GM23338 (cell line): ENCODE data around the gene CEP350. TPM values are rescaled to one million over a fixed set of nuclear protein-coding genes. Genes with fewer than 3 reads are reported as not detected.

Experiments
- ATAC-seq: fragments of 200-7000 bp; cut with Tn5 transposase; 3 replicates; pipeline ENCODE4 v1.9.1; 2020
- DNase-seq: peaks from one replicate; pipeline ENCODE4 v3.0.0-alpha.2; 2015; ENCODE audit warnings: low spot score
- H2AFZ ChIP-seq: fragments of 200-600 bp; sonication (generic); 2 replicates; pipeline ENCODE4 v1.8.0; 2016; ENCODE audit warnings: antibody characterized with exemption, mild to moderate bottlenecking, moderate library complexity
- H3F3A ChIP-seq: fragments of 200-600 bp; sonication (generic); replicated peaks from 2 replicates; pipeline ENCODE4 v1.8.0; 2017; ENCODE audit warnings: antibody characterized with exemption, mixed run types, low read depth
- H3K27ac ChIP-seq: fragments of 200-600 bp; sonication (generic); 2 replicates; pipeline ENCODE4 v1.6.1; 2016; ENCODE audit warnings: low read depth
- H3K27me3 ChIP-seq: fragments of 200-600 bp; sonication (generic); 2 replicates; pipeline ENCODE4 v1.8.0; 2016; ENCODE audit warnings: mild to moderate bottlenecking, mixed run types, moderate library complexity; ENCODE audit not compliant: insufficient read depth
- H3K36me3 ChIP-seq: fragments of 200-600 bp; sonication (generic); 2 replicates; pipeline ENCODE4 v1.8.0; 2016; ENCODE audit warnings: mild to moderate bottlenecking; ENCODE audit not compliant: insufficient read depth
- H3K4me1 ChIP-seq: fragments of 200-600 bp; sonication (generic); 2 replicates; pipeline ENCODE4 v1.8.0; 2016; ENCODE audit warnings: mild to moderate bottlenecking, moderate library complexity; ENCODE audit not compliant: insufficient read depth
- H3K4me2 ChIP-seq: fragments of 200-600 bp; sonication (generic); 2 replicates; pipeline ENCODE4 v1.7.1; 2017; ENCODE audit warnings: mixed run types
- H3K4me3 ChIP-seq: fragments of 200-600 bp; sonication (generic); 2 replicates; pipeline ENCODE4 v1.6.1; 2016; ENCODE audit warnings: mixed run types
- H3K79me2 ChIP-seq: fragments of 200-600 bp; sonication (generic); replicated peaks from 2 replicates; pipeline ENCODE4 v1.8.0; 2017; ENCODE audit warnings: mild to moderate bottlenecking; ENCODE audit not compliant: insufficient read depth
- H3K9me2 ChIP-seq: fragments of 200-600 bp; sonication (generic); 2 replicates; pipeline ENCODE4 v1.8.0; 2017; ENCODE audit not compliant: insufficient read depth
- H4K20me1 ChIP-seq: fragments of 200-600 bp; sonication (generic); replicated peaks from 2 replicates; pipeline ENCODE4 v1.8.0; 2017; ENCODE audit warnings: mild to moderate bottlenecking; ENCODE audit not compliant: insufficient read depth
- H3K27ac Mint-ChIP-seq: 2 replicates; pipeline ENCODE4 v1.8.0; 2020; ENCODE audit warnings: inconsistent platforms, mild to moderate bottlenecking, moderate library complexity, mixed read lengths
- H3K27me3 Mint-ChIP-seq: 3 replicates; pipeline ENCODE4 v1.8.0; 2022; ENCODE audit warnings: low read depth, mild to moderate bottlenecking, moderate library complexity, mixed read lengths, inconsistent platforms; ENCODE audit not compliant: insufficient read depth, poor library complexity
- H3K36me3 Mint-ChIP-seq: 3 replicates; pipeline ENCODE4 v1.8.0; 2021; ENCODE audit warnings: low read depth, mild to moderate bottlenecking, inconsistent platforms, moderate library complexity, mixed read lengths
- H3K4me1 Mint-ChIP-seq: 3 replicates; pipeline ENCODE4 v1.8.0; 2020; ENCODE audit warnings: mild to moderate bottlenecking, inconsistent platforms, mixed read lengths
- H3K4me3 Mint-ChIP-seq: 3 replicates; pipeline ENCODE4 v1.8.0; 2021; ENCODE audit warnings: moderate library complexity, mild to moderate bottlenecking, inconsistent platforms, mixed read lengths
- H3K9me3 Mint-ChIP-seq: 3 replicates; pipeline ENCODE4 v1.8.0; 2020; ENCODE audit warnings: moderate library complexity, mild to moderate bottlenecking, inconsistent platforms, mixed read lengths
- CREB1 ChIP-seq: fragments of 250-450 bp; sonication (Bioruptor Pico); IDR thresholded peaks from 2 replicates; pipeline ENCODE4 v1.5.0; 2020; ENCODE audit warnings: low read depth, mild to moderate bottlenecking, moderate library complexity
- EZH2 ChIP-seq: fragments of 200-600 bp; sonication (generic); IDR thresholded peaks from one replicate; pipeline ENCODE4 v1.8.0; 2017; ENCODE audit warnings: antibody characterized with exemption, mild to moderate bottlenecking, low read depth; ENCODE audit not compliant: unreplicated experiment
- JUNB ChIP-seq: IDR thresholded peaks from one replicate; pipeline ENCODE4 v1.6.1; 2016; ENCODE audit warnings: antibody characterized with exemption; ENCODE audit not compliant: unreplicated experiment
- NANOG ChIP-seq: IDR thresholded peaks from 2 replicates; pipeline ENCODE4 v1.6.1; 2016; ENCODE audit warnings: antibody characterized with exemption, borderline replicate concordance
- POLR2AphosphoS5 ChIP-seq: IDR thresholded peaks from 2 replicates; pipeline ENCODE4 v1.6.1; 2016; ENCODE audit warnings: antibody characterized with exemption, low read depth
- STAT1 ChIP-seq: IDR thresholded peaks from one replicate; pipeline ENCODE4 v1.6.1; 2016; ENCODE audit warnings: antibody characterized with exemption; ENCODE audit not compliant: unreplicated experiment
- ZNF114 ChIP-seq: fragments of 250-450 bp; sonication (Bioruptor Pico); IDR thresholded peaks from 2 replicates; pipeline ENCODE4 v1.5.0; 2020; ENCODE audit warnings: mild to moderate bottlenecking, moderate library complexity
- ZNF331 ChIP-seq: fragments of 250-450 bp; sonication (Bioruptor Pico); IDR thresholded peaks from 2 replicates; pipeline ENCODE4 v1.5.0; 2020; ENCODE audit warnings: low read depth, mild to moderate bottlenecking, moderate library complexity
- polyA plus RNA-seq: library from polyadenylated mRNA; unstranded; fragments of >200 nt; fragmentation: Nextera tagmentation; extraction: Ambion mirVana; gene quantifications from 2 replicates; pipeline ENCODE4 v1.2.1, GENCODE V29; 2016
- total RNA-seq: library from RNA; depleted of rRNA; stranded (reverse); fragments of >200 nt; shearing (Covaris generic); gene quantifications from 2 replicates; pipeline ENCODE4 v1.2.3, GENCODE V29; 2014
- TF ChIP-seq, protein P1 (sequence below), 2 experiments: fragments of 200-600 bp in 1 of 2; sonication (generic) in 1 of 2; conservative IDR thresholded peaks; 2 replicates each; pipeline versions ENCODE4 v1.5.1 to v1.6.1; 2016 to 2017; ENCODE audit warnings: antibody characterized with exemption in 2 of 2, low read depth in 2 of 2, mild to moderate bottlenecking in 2 of 2, moderate library complexity in 1 of 2
- TF ChIP-seq, protein P2 (sequence below): IDR thresholded peaks from one replicate; pipeline ENCODE4 v1.6.1; 2018; ENCODE audit warnings: antibody characterized with exemption; ENCODE audit not compliant: unreplicated experiment
- TF ChIP-seq, protein P3 (sequence below): IDR thresholded peaks from 2 replicates; pipeline ENCODE4 v1.6.1; 2016; ENCODE audit warnings: antibody characterized with exemption

CEP350 gene
- total and polyA plus RNA-seq, 2 experiments from 2014 or later: 23.4 to 36.8 TPM

DNA sequence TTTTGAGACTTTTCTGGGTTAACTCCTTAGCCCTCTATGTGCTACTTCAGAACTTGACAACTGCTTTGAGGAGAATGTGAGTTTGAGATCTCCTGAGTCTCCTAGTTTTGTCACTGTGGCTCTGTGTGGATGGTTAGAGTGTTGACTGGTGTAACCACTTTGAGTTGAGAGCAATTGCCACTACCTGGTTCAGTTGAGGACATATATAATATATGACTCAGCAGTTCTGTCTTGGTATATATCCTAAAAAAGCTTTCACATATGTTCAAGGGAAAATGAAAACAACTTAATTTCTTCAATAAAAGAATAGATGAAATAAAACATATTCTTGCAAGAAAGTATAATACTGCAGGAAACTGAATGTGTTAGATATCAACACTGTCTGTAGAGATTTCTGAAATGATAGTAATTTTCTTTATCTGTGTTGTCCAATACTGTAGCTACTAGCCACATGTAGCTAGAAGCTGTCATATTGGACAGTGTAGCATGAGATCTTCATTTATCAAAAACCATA, 103.3 kb downstream of the CEP350 start:
- TF ChIP-seq, protein P1, sequence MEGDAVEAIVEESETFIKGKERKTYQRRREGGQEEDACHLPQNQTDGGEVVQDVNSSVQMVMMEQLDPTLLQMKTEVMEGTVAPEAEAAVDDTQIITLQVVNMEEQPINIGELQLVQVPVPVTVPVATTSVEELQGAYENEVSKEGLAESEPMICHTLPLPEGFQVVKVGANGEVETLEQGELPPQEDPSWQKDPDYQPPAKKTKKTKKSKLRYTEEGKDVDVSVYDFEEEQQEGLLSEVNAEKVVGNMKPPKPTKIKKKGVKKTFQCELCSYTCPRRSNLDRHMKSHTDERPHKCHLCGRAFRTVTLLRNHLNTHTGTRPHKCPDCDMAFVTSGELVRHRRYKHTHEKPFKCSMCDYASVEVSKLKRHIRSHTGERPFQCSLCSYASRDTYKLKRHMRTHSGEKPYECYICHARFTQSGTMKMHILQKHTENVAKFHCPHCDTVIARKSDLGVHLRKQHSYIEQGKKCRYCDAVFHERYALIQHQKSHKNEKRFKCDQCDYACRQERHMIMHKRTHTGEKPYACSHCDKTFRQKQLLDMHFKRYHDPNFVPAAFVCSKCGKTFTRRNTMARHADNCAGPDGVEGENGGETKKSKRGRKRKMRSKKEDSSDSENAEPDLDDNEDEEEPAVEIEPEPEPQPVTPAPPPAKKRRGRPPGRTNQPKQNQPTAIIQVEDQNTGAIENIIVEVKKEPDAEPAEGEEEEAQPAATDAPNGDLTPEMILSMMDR (conservative IDR thresholded peaks at IDR 0.05; ENCODE audit: low read depth in 2 of 2): no peak
- no peak for TF ChIP-seq STAT1
- no peak for TF ChIP-seq JUNB
- ATAC-seq: no peak
- no peaks in the 10 kb centered on the region for H3K79me2 ChIP-seq

DNA sequence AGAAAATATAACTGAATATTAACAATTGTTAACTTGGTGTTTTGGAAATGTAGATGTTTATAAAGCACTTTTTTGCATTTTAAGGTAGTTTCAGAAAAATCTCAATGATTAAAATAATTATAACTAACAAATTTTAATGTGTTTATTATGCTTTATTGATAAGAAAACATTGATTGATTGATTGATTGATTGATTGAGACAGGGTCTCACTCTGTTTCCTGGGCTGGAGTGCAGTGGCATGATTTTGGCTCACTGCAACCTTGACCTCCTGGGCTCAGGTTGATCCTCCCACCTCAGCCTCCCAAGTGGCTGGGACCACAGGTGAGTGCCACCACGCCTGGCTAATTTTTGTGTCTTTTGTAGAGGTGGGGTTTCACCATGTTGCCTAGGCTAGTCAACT, 106.4 kb downstream of the CEP350 start:
- Histone ChIP-seq H3K27ac (no peak overlapping the region), H3K4me2 (no peak overlapping the region), H3K27me3 (no peaks in the 10 kb centered on the region), H2AFZ (no peak overlapping the region), H3K4me3 (no peak overlapping the region), H3K79me2 (no peaks in the 10 kb centered on the region), H3K36me3 (peaks cover 11% of the 10 kb centered on the region; the same call in 1 of the 2 replicates), H4K20me1 (peaks cover 3% of the 10 kb centered on the region; the same call in 1 of the 2 replicates), H3K9me2 (no peaks in the 10 kb centered on the region), H3K4me1 (no peaks in the 10 kb centered on the region), H3F3A (no peaks in the 10 kb centered on the region)
- Mint-ChIP-seq H3K27ac (no peak overlapping the region), H3K27me3 (no peaks in the 10 kb centered on the region), H3K4me3 (no peak overlapping the region), H3K36me3 (peaks cover 28% of the 10 kb centered on the region; the same call in 2 of the 3 replicates), H3K9me3 (no peaks in the 10 kb centered on the region; the same call in 2 of the 3 replicates), H3K4me1 (no peaks in the 10 kb centered on the region)
- ATAC-seq: no peak
- DNase-seq: no peak
- no peak for TF ChIP-seq ZNF331 (CRISPR knock-in tag)
- TF ChIP-seq, protein P2, sequence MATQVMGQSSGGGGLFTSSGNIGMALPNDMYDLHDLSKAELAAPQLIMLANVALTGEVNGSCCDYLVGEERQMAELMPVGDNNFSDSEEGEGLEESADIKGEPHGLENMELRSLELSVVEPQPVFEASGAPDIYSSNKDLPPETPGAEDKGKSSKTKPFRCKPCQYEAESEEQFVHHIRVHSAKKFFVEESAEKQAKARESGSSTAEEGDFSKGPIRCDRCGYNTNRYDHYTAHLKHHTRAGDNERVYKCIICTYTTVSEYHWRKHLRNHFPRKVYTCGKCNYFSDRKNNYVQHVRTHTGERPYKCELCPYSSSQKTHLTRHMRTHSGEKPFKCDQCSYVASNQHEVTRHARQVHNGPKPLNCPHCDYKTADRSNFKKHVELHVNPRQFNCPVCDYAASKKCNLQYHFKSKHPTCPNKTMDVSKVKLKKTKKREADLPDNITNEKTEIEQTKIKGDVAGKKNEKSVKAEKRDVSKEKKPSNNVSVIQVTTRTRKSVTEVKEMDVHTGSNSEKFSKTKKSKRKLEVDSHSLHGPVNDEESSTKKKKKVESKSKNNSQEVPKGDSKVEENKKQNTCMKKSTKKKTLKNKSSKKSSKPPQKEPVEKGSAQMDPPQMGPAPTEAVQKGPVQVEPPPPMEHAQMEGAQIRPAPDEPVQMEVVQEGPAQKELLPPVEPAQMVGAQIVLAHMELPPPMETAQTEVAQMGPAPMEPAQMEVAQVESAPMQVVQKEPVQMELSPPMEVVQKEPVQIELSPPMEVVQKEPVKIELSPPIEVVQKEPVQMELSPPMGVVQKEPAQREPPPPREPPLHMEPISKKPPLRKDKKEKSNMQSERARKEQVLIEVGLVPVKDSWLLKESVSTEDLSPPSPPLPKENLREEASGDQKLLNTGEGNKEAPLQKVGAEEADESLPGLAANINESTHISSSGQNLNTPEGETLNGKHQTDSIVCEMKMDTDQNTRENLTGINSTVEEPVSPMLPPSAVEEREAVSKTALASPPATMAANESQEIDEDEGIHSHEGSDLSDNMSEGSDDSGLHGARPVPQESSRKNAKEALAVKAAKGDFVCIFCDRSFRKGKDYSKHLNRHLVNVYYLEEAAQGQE: no peak
- TF ChIP-seq, protein P1 (conservative IDR thresholded peaks at IDR 0.05; ENCODE audit: low read depth in 2 of 2): no peak
- no peak for TF ChIP-seq ZNF114
- no peak for TF ChIP-seq CREB1
- no peak for TF ChIP-seq EZH2
- no peak for TF ChIP-seq NANOG
- TF ChIP-seq POLR2AphosphoS5: no peak
- TF ChIP-seq, protein P3, sequence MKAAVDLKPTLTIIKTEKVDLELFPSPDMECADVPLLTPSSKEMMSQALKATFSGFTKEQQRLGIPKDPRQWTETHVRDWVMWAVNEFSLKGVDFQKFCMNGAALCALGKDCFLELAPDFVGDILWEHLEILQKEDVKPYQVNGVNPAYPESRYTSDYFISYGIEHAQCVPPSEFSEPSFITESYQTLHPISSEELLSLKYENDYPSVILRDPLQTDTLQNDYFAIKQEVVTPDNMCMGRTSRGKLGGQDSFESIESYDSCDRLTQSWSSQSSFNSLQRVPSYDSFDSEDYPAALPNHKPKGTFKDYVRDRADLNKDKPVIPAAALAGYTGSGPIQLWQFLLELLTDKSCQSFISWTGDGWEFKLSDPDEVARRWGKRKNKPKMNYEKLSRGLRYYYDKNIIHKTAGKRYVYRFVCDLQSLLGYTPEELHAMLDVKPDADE: no peak

More for the DNA sequence above, 103.3 kb downstream of the CEP350 start:
- no peak overlapping the region for H2AFZ ChIP-seq
- DNase-seq: no peak
- no peaks in the 10 kb centered on the region for H3K4me1 Mint-ChIP-seq
- no peaks in the 10 kb centered on the region for H3K4me1 ChIP-seq
- H4K20me1 ChIP-seq: peaks cover 3% of the 10 kb centered on the region; the same call in 1 of the 2 replicates
- H3K4me3 ChIP-seq: no peak overlapping the region
- H3K36me3 Mint-ChIP-seq: peaks cover 33% of the 10 kb centered on the region; the same call in 2 of the 3 replicates
- H3F3A ChIP-seq: no peaks in the 10 kb centered on the region
- H3K4me2 ChIP-seq: no peak overlapping the region
- no peaks in the 10 kb centered on the region; the same call in 2 of the 3 replicates for H3K9me3 Mint-ChIP-seq
- no peak overlapping the region for H3K4me3 Mint-ChIP-seq
- H3K27ac Mint-ChIP-seq: peak overlapping the region; percentile 83; the same call in 1 of the 2 replicates
- H3K9me2 ChIP-seq: no peaks in the 10 kb centered on the region
- H3K27ac ChIP-seq: no peak overlapping the region
- peaks cover 2% of the 10 kb centered on the region for H3K27me3 Mint-ChIP-seq
- no peaks in the 10 kb centered on the region for H3K27me3 ChIP-seq
- peaks cover 9% of the 10 kb centered on the region; the same call in 1 of the 2 replicates for H3K36me3 ChIP-seq
